Smooth muscle cell (in vitro differentiated cells): Measurements from ENCODE around the gene NACC1. TPM values are rescaled to one million over a fixed set of nuclear protein-coding genes. Genes with fewer than 3 reads are reported as not detected.

Experiments
- DNase-seq: peaks from one replicate; lab custom pipeline; 2025; ENCODE audit not compliant: unreplicated experiment; lab: John Stamatoyannopoulos, UW
- H2AFZ ChIP-seq: fragments of 200-600 bp; sonication (generic); 2 replicates; pipeline ENCODE4 v1.6.0; 2016; ENCODE audit warnings: antibody characterized with exemption, low read depth, mild to moderate bottlenecking
- H3F3A ChIP-seq: fragments of 200-600 bp; sonication (generic); 2 replicates; pipeline ENCODE4 v1.6.0; 2017; ENCODE audit warnings: antibody characterized with exemption, low read depth
- H3K27ac ChIP-seq: fragments of 200-600 bp; sonication (generic); 2 replicates; pipeline ENCODE4 v1.5.1; 2016; ENCODE audit warnings: low read depth, mild to moderate bottlenecking
- H3K27me3 ChIP-seq: fragments of 200-600 bp; sonication (generic); 2 replicates; pipeline ENCODE4 v1.6.1; 2016; ENCODE audit warnings: low read depth, mild to moderate bottlenecking
- H3K36me3 ChIP-seq: fragments of 200-600 bp; sonication (generic); 2 replicates; pipeline ENCODE4 v1.5.1; 2016; ENCODE audit warnings: low read depth
- H3K4me1 ChIP-seq: fragments of 200-600 bp; sonication (generic); 2 replicates; pipeline ENCODE4 v1.5.1; 2016; ENCODE audit warnings: low read depth
- H3K4me2 ChIP-seq: fragments of 200-600 bp; sonication (generic); 2 replicates; pipeline ENCODE4 v1.6.0; 2016; ENCODE audit warnings: mild to moderate bottlenecking
- H3K4me3 ChIP-seq: fragments of 200-600 bp; sonication (generic); 2 replicates; pipeline ENCODE4 v1.5.1; 2016; ENCODE audit warnings: mild to moderate bottlenecking
- H3K79me2 ChIP-seq: fragments of 200-600 bp; sonication (generic); 2 replicates; pipeline ENCODE4 v1.6.0; 2016; ENCODE audit warnings: low read depth, mild to moderate bottlenecking
- H3K9ac ChIP-seq: fragments of 200-600 bp; sonication (generic); 2 replicates; pipeline ENCODE4 v1.6.0; 2016; ENCODE audit warnings: low read depth
- H3K9me3 ChIP-seq: fragments of 200-600 bp; sonication (generic); replicated peaks from 2 replicates; pipeline ENCODE4 v1.5.1; 2016; ENCODE audit warnings: low read depth
- H4K20me1 ChIP-seq: fragments of 200-600 bp; sonication (generic); 2 replicates; pipeline ENCODE4 v1.6.0; 2016; ENCODE audit warnings: low read depth
- WGBS: methylation state at CpG from one replicate; pipeline ENCODE4 v1.1.7; 2016; ENCODE audit warnings: low lambda C conversion rate; 5-methylcytosine and 5-hydroxymethylcytosine counted together
- polyA plus RNA-seq: library from polyadenylated mRNA; unstranded; fragments of >200 nt; fragmentation: Nextera tagmentation; extraction: Ambion mirVana; gene quantifications from 2 replicates; pipeline ENCODE4 v1.2.1, GENCODE V29; 2016
- total RNA-seq: library from RNA; depleted of rRNA; stranded (reverse); fragments of >200 nt; gene quantifications from 2 replicates; pipeline ENCODE4 v1.2.3, GENCODE V29; 2014
- TF ChIP-seq, protein P1 (sequence below): fragments of 200-600 bp; sonication (generic); IDR thresholded peaks from 2 replicates; pipeline ENCODE4 v1.5.1; 2017; ENCODE audit warnings: borderline replicate concordance, mild to moderate bottlenecking, antibody characterized with exemption; ENCODE audit not compliant: insufficient read depth, poor library complexity, severe bottlenecking

NACC1 gene
- total and polyA plus RNA-seq, 2 experiments from 2014 or later = 9.9 to 44.6 TPM

DNA sequence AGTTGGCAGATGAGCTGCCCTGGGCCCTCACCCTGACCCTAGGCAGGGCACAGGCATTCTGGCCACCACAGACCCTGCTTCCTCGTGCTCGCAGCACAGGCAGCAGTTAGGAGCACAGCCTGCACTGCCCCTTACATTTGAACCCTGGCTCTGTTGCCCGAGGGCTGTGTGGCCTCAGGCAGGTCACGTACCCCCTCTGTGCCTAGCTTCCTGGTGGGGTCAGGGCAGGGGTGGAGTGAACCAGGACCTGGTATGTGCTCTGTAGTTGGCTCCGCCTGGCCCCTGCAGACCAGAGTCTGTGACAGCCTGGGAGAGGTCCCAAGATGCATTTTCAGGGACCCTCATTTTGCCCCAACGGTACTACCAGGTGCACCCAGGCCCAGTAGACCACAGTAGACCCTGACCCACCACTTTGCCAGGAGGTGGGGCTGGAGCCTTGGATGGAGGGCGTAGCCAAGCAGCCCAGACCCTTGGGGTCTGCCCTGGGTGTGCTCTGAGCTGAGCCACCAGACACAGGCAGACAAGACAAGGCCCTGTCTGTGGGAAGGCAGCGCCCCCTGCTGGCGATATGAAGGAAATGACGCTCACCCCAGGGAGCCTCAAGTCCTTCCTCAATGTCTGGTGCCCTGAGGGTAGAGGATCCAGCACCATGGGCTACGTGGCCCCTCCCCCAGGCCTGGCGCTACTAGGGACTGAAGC, 24.5 kb upstream of the NACC1 start:
- DNase-seq = peak; percentile 36
- H3K4me3 ChIP-seq = no peak overlapping the region

DNA sequence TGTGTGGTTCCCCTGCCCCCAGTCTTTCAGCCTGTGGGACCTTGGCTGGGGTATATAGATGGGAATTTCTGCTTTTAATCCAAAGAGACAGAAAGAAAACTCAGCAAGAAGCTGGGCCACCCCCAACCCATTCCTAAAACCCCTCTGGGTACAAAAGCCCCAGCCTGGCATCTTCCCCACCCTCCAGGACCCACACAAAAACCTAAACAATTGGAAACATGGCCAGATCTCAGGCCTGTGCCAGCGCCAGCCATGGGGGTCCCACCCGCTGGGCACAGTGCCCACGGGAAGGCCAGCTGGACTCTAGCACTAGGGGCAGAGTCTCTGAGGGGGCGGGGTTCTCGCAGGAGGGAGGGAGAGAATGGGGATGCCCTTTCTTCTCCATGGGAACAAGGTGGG, 24.0 kb upstream of the NACC1 start:
- Histone ChIP-seq H3K79me2 (no peaks in the 10 kb centered on the region), H3K4me2 (no peak overlapping the region), H3K9me3 (no peaks in the 10 kb centered on the region), H3K9ac (no peak overlapping the region), H2AFZ (no peak overlapping the region), H3K4me1 (peaks cover 35% of the 10 kb centered on the region), H3K36me3 (no peaks in the 10 kb centered on the region), H3F3A (peaks cover 4% of the 10 kb centered on the region), H3K27me3 (peaks cover 47% of the 10 kb centered on the region), H4K20me1 (peaks cover 11% of the 10 kb centered on the region), H3K4me3 (no peak overlapping the region), H3K27ac (no peak overlapping the region)
- TF ChIP-seq, protein P1, sequence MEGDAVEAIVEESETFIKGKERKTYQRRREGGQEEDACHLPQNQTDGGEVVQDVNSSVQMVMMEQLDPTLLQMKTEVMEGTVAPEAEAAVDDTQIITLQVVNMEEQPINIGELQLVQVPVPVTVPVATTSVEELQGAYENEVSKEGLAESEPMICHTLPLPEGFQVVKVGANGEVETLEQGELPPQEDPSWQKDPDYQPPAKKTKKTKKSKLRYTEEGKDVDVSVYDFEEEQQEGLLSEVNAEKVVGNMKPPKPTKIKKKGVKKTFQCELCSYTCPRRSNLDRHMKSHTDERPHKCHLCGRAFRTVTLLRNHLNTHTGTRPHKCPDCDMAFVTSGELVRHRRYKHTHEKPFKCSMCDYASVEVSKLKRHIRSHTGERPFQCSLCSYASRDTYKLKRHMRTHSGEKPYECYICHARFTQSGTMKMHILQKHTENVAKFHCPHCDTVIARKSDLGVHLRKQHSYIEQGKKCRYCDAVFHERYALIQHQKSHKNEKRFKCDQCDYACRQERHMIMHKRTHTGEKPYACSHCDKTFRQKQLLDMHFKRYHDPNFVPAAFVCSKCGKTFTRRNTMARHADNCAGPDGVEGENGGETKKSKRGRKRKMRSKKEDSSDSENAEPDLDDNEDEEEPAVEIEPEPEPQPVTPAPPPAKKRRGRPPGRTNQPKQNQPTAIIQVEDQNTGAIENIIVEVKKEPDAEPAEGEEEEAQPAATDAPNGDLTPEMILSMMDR = no peak
- DNase-seq = no peak
- 41% methylated on average over 5 of the region's 5 CpGs for WGBS

More for the DNA sequence above, 24.5 kb upstream of the NACC1 start:
- Histone ChIP-seq H3K9me3 (no peaks in the 10 kb centered on the region), H3K27me3 (peaks cover 41% of the 10 kb centered on the region), H3K4me1 (peaks cover 35% of the 10 kb centered on the region), H3F3A (peaks cover 4% of the 10 kb centered on the region), H3K9ac (no peak overlapping the region), H4K20me1 (peaks cover 11% of the 10 kb centered on the region), H2AFZ (no peak overlapping the region), H3K4me2 (no peak overlapping the region), H3K27ac (no peak overlapping the region), H3K79me2 (no peaks in the 10 kb centered on the region), H3K36me3 (no peaks in the 10 kb centered on the region)
- WGBS = 45% methylated on average over 12 of the region's 12 CpGs
- TF ChIP-seq, protein P1 = peak; percentile 86

DNA sequence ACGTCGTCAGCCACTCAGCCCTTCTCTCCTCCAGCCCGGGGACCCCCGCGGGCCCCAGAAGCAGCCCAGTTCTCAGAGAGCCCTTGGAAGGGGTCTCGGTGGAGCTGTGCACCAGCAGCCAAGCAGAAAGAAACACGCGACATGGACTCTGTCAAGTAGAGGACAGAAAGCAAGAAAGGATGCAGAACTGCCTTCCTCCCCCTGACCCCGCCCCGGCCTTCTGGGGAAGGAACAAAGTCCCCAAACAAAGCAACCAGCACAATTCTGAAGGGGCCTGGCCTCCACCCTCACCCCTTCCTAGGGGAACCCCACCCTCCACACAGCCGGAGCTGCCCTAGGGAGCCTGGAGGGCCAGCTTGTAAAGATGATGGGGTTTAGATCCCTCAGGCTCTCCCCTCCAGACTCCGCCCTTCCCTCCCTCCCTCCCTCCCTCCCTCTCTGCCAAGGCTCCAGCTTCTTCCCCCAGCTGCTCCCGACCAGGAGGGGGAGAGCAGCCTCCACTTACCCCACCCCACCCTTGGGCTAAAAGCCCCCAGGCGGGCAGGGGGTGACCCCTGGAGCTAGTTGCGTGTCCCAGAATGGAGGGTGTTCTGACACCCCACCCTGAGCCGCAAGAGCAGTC, 23.2 kb upstream of the NACC1 start:
- Histone ChIP-seq H3K9me3 (no peaks in the 10 kb centered on the region), H3K4me3 (no peak overlapping the region), H2AFZ (no peak overlapping the region), H3K4me1 (peaks cover 35% of the 10 kb centered on the region), H3K79me2 (no peaks in the 10 kb centered on the region), H3K9ac (no peak overlapping the region), H3K4me2 (no peak overlapping the region), H3K27me3 (peaks cover 48% of the 10 kb centered on the region), H3F3A (peaks cover 8% of the 10 kb centered on the region), H3K27ac (no peak overlapping the region), H3K36me3 (no peaks in the 10 kb centered on the region), H4K20me1 (peaks cover 11% of the 10 kb centered on the region)
- 22% methylated on average over 14 of the region's 16 CpGs for WGBS
- no peak for DNase-seq
- TF ChIP-seq, protein P1 = no peak
